ENCODE data around the gene MSI2.

The MSI2 gene

GRCh38 chr17:57585341-57586195, 329.2 kb downstream of the MSI2 start:
- no peak overlapping the region for H3K9ac ChIP-seq (ENCODE audit: low read depth, low read length)
- no peaks in the 10 kb centered on the region for H3K36me3 ChIP-seq (ENCODE audit: insufficient read depth, low read length)

DNA sequence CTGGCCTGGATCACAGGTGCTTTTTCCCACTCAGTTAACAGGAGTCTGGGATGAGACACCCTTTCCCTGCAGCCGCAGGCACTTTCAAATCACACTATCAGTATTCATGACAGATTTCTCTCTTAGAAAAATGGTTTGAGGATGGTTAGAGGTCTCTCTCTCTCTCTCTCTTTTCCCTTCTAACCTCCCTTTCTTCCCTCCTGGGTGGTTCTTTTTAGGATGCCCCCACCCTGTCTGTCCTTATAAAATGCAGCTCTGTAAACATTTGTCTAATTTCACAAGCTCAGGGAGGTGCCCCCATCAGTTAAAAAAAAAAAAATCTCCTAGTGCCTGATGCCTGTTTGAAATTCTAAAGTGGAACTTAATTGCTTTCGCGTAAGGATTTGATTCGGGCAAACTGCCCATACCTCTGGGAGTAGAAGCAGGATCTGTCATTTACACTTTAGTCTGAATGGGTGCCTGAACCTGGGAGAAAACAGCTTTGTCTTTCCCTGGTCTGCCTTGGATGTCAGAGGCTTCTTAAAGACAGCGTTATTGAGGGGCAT, 329.9 kb downstream of the MSI2 start:
- Histone ChIP-seq H3K36me3 (ENCODE audit: insufficient read depth, low read length) (no peaks in the 10 kb centered on the region), H3K27me3 (ENCODE audit: control insufficient read depth, insufficient read depth, low read length) (no peaks in the 10 kb centered on the region), H3K9me3 (replicated peaks; ENCODE audit: low read length) (no peaks in the 10 kb centered on the region), H3K4me3 (ENCODE audit: low read length) (no peak overlapping the region), H3K4me2 (ENCODE audit: low read length) (peak overlapping the region; percentile 21), H3K9ac (ENCODE audit: low read depth, low read length) (no peak overlapping the region), H3K4me1 (ENCODE audit: control insufficient read depth, insufficient read depth, low read length) (peaks cover 38% of the 10 kb centered on the region)

More at GRCh38 chr17:57585341-57586195, 329.2 kb downstream of the MSI2 start:
- Histone ChIP-seq H3K9me3 (replicated peaks; ENCODE audit: low read length) (no peaks in the 10 kb centered on the region), H3K4me1 (ENCODE audit: control insufficient read depth, insufficient read depth, low read length) (peaks cover 38% of the 10 kb centered on the region), H3K4me3 (ENCODE audit: low read length) (no peak overlapping the region), H3K4me2 (ENCODE audit: low read length) (peak overlapping the region; percentile 21), H3K27me3 (ENCODE audit: control insufficient read depth, insufficient read depth, low read length) (no peaks in the 10 kb centered on the region)

GRCh38 chr17:57586742-57587141, 330.4 kb downstream of the MSI2 start:
- H3K4me1 ChIP-seq (ENCODE audit: control insufficient read depth, insufficient read depth, low read length): peaks cover 38% of the 10 kb centered on the region
- H3K36me3 ChIP-seq (ENCODE audit: insufficient read depth, low read length): no peaks in the 10 kb centered on the region
- H3K9me3 ChIP-seq (replicated peaks; ENCODE audit: low read length): no peaks in the 10 kb centered on the region
- H3K9ac ChIP-seq (ENCODE audit: low read depth, low read length): no peak overlapping the region
- H3K4me3 ChIP-seq (ENCODE audit: low read length): no peak overlapping the region
- no peaks in the 10 kb centered on the region for H3K27me3 ChIP-seq (ENCODE audit: control insufficient read depth, insufficient read depth, low read length)
- no peak overlapping the region for H3K4me2 ChIP-seq (ENCODE audit: low read length)

- Histone ChIP-seq H3K9me3 (replicated peaks; ENCODE audit: low read length) (no peaks in the 10 kb centered on the region), H3K4me3 (ENCODE audit: low read length) (no peak overlapping the region), H3K9ac (ENCODE audit: low read depth, low read length) (no peak overlapping the region), H3K36me3 (ENCODE audit: insufficient read depth, low read length) (no peaks in the 10 kb centered on the region), H3K4me2 (ENCODE audit: low read length) (no peak overlapping the region), H3K27me3 (ENCODE audit: control insufficient read depth, insufficient read depth, low read length) (no peaks in the 10 kb centered on the region), H3K4me1 (ENCODE audit: control insufficient read depth, insufficient read depth, low read length) (peaks cover 38% of the 10 kb centered on the region)
Measured at GRCh38 chr17:57587193-57587969, 331.1 kb downstream of the MSI2 start.

DNA sequence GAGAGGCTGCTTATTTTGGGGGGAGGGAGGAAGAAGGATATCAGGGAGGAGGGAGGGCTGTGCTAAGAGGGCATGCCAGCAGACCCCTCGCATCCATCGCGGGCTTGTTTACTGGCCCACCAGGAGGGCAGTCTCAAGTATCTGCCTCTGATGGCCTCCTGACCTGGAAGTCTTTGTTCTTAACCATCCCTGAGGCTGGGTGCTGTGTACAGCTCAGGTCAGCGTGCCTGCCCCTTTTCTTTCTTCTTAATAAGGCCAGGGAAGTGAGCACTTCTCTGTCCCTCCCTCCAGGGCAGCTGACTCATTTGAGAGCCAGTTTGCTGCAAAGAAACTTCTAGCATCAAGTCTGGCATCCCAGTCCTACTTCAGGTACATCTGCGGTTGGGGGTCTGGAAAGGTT, 331.8 kb downstream of the MSI2 start:
- Histone ChIP-seq H3K36me3 (ENCODE audit: insufficient read depth, low read length) (no peaks in the 10 kb centered on the region), H3K9ac (ENCODE audit: low read depth, low read length) (no peak overlapping the region), H3K4me3 (ENCODE audit: low read length) (no peak overlapping the region), H3K4me1 (ENCODE audit: control insufficient read depth, insufficient read depth, low read length) (peaks cover 38% of the 10 kb centered on the region), H3K4me2 (ENCODE audit: low read length) (no peak overlapping the region), H3K27me3 (ENCODE audit: control insufficient read depth, insufficient read depth, low read length) (no peaks in the 10 kb centered on the region), H3K9me3 (replicated peaks; ENCODE audit: low read length) (no peaks in the 10 kb centered on the region)

DNA sequence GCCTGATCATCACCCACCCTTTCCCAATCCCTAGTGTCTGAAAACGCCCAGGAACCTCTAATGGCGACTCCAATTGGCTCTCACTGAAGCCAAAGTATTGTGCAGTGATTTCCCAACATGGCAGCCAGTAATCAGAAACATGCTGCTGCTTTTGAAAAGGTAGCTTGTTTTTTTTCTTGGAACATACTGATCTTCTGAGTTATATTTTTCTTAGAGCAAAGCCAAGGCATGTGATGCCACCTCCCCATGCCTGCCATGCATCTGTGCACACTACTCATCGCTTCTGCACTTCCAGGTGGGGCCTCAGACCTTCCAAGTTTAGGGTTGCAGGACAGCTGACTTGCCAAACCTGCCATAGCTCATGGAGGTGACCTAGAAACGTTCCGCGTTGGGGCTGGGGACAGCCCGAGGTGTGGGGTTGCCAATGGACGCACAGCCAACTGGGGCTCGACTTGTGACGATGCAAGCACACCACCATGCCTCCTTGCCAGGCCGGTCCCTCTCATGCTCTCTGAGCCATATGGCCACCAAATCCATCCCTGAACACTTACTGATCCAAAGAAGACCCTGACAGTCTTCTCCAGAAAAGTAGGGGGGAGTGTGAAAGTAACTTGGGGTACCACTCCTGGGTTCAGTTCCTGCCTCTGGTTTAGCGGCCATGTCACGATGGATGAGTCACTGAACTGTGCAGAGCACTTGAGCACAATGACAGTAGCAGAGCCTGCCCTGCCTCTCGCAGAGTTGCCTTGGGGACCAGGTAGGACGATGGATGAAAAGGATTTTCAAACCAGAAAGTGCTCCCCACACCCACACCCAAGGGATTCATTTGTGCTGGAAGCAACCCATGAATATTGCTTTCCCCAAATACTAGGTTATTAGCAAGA, 333.1 kb downstream of the MSI2 start:
- no peak overlapping the region for H3K4me3 ChIP-seq (ENCODE audit: low read length)
- H3K4me2 ChIP-seq (ENCODE audit: low read length): peak overlapping the region; percentile 5
- H3K36me3 ChIP-seq (ENCODE audit: insufficient read depth, low read length): no peaks in the 10 kb centered on the region
- H3K9ac ChIP-seq (ENCODE audit: low read depth, low read length): no peak overlapping the region
- no peaks in the 10 kb centered on the region for H3K9me3 ChIP-seq (replicated peaks; ENCODE audit: low read length)
- peaks cover 38% of the 10 kb centered on the region for H3K4me1 ChIP-seq (ENCODE audit: control insufficient read depth, insufficient read depth, low read length)
- no peaks in the 10 kb centered on the region for H3K27me3 ChIP-seq (ENCODE audit: control insufficient read depth, insufficient read depth, low read length)

GRCh38 chr17:57593739-57594462, 337.6 kb downstream of the MSI2 start:
- H3K4me3 ChIP-seq (ENCODE audit: low read length): no peak overlapping the region

GRCh38 chr17:57594767-57595166, 338.4 kb downstream of the MSI2 start:
- Histone ChIP-seq H3K9ac (ENCODE audit: low read depth, low read length) (no peak overlapping the region), H3K27me3 (ENCODE audit: control insufficient read depth, insufficient read depth, low read length) (no peaks in the 10 kb centered on the region), H3K4me2 (ENCODE audit: low read length) (no peak overlapping the region), H3K4me3 (ENCODE audit: low read length) (no peak overlapping the region), H3K36me3 (ENCODE audit: insufficient read depth, low read length) (no peaks in the 10 kb centered on the region), H3K4me1 (ENCODE audit: control insufficient read depth, insufficient read depth, low read length) (peaks cover 4% of the 10 kb centered on the region), H3K9me3 (replicated peaks; ENCODE audit: low read length) (peaks cover 4% of the 10 kb centered on the region)

More at GRCh38 chr17:57593739-57594462, 337.6 kb downstream of the MSI2 start:
- Histone ChIP-seq H3K4me1 (ENCODE audit: control insufficient read depth, insufficient read depth, low read length) (peaks cover 13% of the 10 kb centered on the region), H3K27me3 (ENCODE audit: control insufficient read depth, insufficient read depth, low read length) (no peaks in the 10 kb centered on the region), H3K36me3 (ENCODE audit: insufficient read depth, low read length) (no peaks in the 10 kb centered on the region), H3K9ac (ENCODE audit: low read depth, low read length) (no peak overlapping the region), H3K9me3 (replicated peaks; ENCODE audit: low read length) (peaks cover 4% of the 10 kb centered on the region), H3K4me2 (ENCODE audit: low read length) (no peak overlapping the region)

DNA sequence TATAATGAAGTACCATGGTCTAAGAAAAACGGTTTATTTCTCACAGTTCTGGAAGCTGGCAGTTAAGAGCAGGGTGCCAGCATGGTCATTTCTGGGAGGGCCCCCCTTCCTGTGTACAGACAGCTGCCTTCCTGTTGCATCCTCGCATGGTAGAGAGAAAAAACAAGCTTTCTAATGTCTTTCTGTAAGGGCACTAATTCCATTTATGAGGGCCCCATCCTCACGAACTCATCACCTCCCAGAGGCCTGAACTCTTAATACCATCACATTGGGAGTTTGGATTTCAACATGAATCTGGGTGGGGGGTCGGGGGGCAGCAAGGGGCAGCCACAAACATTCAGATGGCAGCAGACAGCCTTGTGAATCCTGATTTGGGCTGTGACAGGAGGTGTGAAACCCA, 339.1 kb downstream of the MSI2 start:
- no peaks in the 10 kb centered on the region for H3K27me3 ChIP-seq (ENCODE audit: control insufficient read depth, insufficient read depth, low read length)
- H3K4me1 ChIP-seq (ENCODE audit: control insufficient read depth, insufficient read depth, low read length): peaks cover 4% of the 10 kb centered on the region
- H3K36me3 ChIP-seq (ENCODE audit: insufficient read depth, low read length): no peaks in the 10 kb centered on the region
- no peak overlapping the region for H3K9ac ChIP-seq (ENCODE audit: low read depth, low read length)
- no peak overlapping the region for H3K4me2 ChIP-seq (ENCODE audit: low read length)
- no peak overlapping the region for H3K4me3 ChIP-seq (ENCODE audit: low read length)
- peaks cover 4% of the 10 kb centered on the region for H3K9me3 ChIP-seq (replicated peaks; ENCODE audit: low read length)

- Histone ChIP-seq H3K9ac (ENCODE audit: low read depth, low read length) (no peak overlapping the region), H3K36me3 (ENCODE audit: insufficient read depth, low read length) (no peaks in the 10 kb centered on the region), H3K4me1 (ENCODE audit: control insufficient read depth, insufficient read depth, low read length) (peaks cover 4% of the 10 kb centered on the region), H3K9me3 (replicated peaks; ENCODE audit: low read length) (peaks cover 4% of the 10 kb centered on the region), H3K4me2 (ENCODE audit: low read length) (no peak overlapping the region), H3K27me3 (ENCODE audit: control insufficient read depth, insufficient read depth, low read length) (no peaks in the 10 kb centered on the region), H3K4me3 (ENCODE audit: low read length) (no peak overlapping the region)
Measured at GRCh38 chr17:57595947-57596695, 339.8 kb downstream of the MSI2 start.

Data from skeletal muscle satellite cell (primary cell).